ENCODE results near the gene ARFGAP1.
"Not testable (repeated sequence)": the region's sequence is repeated elsewhere in the genome, so short reads cannot be mapped to it uniquely, and the experiment has no call there.

ARFGAP1 gene

DNA sequence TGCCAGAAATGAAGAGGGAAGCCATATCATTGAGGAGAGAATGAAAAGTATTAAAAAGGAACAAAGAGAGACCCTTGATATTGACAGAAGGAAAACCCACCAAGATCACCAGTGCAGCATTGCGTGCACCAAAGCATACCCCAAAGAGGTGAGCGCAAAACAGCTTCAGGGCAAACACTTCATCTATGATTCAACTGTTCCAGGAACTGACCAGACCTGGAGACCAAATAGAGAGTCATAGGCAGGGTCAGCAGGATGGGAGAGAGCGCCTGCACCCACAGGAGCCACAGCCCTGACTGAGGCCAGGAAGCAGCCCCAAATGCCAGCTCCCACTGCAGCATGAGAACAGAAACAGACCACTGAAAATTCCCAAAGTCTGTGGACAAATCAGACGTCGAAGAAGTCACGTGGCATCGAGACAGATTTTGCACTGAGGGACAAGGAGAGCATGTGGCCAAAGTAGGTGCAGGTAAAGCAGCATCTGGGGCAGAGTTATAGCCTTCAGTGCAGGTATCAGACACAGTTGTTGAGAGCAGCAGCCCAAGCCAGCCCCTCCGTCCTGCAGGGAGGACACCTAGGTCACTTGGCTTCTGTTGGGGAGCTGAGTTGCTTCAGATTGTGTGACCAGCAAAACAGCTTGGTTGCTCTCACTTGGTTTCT is 59.3 kb downstream of the ARFGAP1 start:
- no peak for DNase-seq (ENCODE audit: low read depth, low spot score)

DNA sequence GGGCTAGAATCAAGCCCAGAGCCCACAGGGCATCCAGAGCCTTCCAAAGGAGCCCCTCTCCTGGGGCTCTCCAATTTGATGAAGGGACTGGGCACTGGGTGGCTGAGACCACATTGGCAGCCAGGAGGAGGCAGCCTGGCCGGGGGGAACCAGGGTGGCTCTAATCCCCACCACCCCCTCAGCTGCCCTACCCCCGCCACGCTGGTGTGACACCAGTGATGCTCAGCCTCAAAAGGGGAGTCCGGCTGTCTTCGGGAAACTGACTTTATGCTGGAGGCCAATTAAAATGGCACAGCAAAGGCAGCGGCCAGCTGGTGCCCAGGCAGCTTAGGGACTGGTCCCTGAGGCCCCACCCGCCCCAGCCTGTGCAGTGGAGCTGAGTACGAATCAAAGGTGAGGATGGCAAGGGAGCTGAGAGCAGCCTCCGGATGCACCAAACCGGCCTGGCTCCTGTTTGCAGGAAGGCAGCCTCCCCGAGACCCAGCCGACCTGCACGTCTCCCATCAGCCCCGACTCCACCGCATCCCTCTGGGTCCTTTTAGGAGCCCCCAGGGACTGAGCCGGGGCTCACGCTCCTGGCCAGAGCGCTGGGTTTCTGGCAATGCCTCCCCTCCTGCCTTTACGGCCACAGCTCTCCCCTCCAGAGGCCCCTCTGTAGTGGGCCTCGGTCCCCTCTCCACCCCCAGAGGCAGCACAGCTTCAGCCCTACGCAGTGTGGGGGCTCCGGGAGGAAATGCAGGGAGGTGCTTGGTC is 60.1 kb downstream of the ARFGAP1 start:
- DNase-seq (ENCODE audit: low read depth, low spot score), result no peak

DNA sequence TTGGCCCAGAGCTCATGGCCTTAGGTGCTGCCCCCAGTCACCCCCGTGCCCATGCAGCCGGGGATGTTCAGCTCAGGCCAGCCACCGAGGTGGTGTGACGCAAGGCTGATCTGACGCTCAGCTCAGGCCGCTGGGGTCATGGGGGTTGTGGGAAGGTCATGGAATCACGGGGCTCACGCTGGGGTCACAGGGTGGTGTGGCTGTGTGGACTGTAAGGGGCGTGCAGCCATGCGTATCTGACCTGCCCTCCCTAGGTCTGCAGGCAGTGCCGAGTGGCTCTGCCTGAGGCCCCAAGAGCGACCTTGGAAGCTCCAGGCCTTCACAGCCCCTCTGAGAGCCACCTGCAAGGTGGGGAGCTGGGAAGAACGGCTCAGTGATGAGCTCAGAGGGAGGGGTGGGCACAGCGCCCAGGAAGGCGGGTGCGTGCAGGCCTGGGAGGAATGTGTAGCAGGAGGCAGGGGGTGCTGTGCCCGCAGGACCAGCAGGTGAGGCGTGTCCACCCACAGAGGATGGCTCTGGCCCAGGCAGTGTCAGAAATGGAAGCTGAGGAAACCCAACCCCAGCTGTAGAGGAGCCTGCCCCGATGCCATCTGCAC is 60.7 kb downstream of the ARFGAP1 start:
- DNase-seq (ENCODE audit: low read depth, low spot score), result no peak

DNA sequence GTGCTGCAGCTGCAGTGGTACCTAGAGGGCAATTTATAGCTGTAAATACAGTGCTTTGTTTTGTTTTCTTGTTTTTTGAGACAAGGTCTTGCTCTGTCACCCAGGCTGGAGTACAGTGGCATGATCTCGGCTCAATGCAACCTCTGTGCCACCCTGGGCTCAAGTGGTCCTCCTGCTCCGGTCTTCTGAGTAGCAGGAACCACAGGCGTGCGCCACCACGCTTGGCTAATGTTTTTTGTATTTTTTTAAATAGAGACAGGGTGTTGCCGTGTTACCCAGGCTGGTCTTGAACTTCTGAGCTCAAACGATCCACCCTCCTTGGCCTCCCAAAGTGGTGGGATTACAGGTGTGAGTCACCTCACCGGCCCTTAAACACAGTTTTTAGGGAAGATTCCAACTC is 61.7 kb downstream of the ARFGAP1 start:
- DNase-seq (ENCODE audit: low read depth, low spot score), result no peak

DNA sequence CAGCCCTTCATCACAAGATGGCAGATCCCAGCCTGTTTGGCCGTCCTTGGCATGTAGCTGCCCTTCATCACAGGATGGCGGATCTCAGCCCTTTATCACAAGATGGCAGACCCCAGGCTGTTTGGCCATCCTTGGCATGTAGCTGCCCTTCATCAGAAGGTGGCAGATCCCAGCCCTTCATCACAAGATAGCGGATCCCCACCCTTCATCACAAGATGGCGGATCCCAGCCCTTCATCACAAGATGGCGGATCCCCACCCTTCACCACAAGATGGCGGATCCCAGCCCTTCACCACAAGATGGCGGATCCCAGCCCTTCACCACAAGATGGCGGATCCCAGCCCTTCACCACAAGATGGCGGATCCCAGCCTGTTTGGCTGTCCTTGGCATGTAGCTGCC is 62.4 kb downstream of the ARFGAP1 start:
- DNase-seq (ENCODE audit: low read depth, low spot score), result not testable (repeated sequence)

DNA sequence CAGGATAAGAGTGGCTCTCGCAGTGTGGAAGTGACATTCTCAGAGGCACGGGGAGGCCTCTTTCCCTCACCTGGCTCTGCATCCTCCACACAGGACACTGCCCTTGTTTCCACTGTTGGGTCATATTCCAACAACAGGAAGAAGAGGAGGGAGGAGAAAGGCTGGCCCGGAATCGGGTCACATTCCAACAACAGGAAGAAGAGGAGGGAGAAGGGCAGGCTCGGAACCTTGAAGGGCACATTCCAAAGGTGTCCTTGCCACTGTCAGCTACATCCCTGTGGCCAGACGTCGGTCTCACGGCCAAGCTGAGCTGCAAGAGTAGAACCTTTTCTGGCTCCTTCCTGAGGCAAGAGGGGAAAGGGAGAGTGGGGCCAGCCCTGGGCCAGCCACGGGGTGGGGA is 63.1 kb downstream of the ARFGAP1 start:
- no peak for DNase-seq (ENCODE audit: low read depth, low spot score)

DNA sequence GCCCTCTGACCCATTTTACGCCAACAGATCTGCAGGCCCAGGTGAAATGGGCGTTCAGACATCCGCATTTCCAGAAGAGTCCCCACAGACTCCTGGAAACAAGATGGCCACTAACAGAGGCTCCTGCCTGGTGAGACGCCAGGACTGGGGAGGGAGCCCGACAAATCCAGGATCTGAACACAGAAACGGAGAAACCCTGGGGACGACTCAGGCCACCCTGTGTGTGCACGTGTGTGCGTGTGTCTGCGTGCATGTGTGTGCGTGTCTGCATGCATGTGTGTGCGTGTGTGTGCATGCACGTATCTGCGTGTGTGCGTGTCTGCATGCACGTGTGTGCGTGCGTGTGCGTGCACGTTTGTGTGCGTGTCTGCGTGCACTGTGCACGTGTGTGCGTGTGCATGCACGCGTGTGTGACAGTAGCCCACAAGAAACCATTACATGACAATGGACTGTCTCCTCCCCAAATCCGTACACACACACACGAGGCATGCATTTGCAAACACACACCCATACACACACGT is 63.7 kb downstream of the ARFGAP1 start:
- DNase-seq (ENCODE audit: low read depth, low spot score), result no peak

DNA sequence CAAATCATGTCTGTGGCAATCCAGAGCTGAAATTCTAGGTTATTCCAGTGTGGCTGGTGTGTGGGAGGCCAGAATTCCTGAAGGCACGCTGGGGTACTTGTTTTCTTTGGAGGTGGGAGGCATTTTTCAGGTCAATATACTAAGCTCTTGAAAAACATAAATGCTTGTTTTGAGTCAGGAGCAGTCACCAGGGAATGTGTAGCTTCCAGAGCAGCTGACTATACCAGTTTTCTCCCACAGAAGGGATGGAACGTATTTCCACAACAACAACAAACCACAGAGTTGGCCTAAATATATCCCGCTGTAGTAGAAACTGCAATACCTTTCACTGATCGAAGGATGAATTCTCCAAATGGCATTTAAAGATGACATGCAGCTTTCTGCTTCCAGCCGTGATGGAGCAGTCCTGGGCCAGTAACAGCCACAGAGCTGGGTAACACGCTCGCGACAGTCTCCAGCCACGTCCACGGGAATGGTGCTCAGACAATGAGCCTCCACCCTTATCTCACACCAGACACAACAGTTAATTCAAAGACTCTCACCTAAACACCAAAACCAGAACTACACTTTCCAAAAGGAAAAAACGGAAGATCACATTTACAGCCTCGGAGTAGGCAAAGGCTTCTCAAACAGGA is 65.3 kb downstream of the ARFGAP1 start:
- DNase-seq (ENCODE audit: low read depth, low spot score), result no peak

All from activated CD4-positive, CD25-positive, alpha-beta regulatory T cell treated with anti-CD3 and anti-CD28 coated beads, Interleukin-2, amount 50 U/mL, for 16 hours (primary cell).